GM21360 (cell line): ENCODE measurements around the gene SLC35F5.
"Not testable (repeated sequence)": the region's sequence is repeated elsewhere in the genome, so short reads cannot be mapped to it uniquely, and the experiment has no call there.

Experiments
- ATAC-seq: cut with Tn5 transposase; IDR thresholded peaks from one replicate; pipeline ENCODE4 v1.9.1; 2021; ENCODE audit warnings: mild to moderate bottlenecking, moderate library complexity; ENCODE audit not compliant: unreplicated experiment

Gene SLC35F5

GRCh38 chr2:113698892-113699447 is 57.5 kb downstream of the SLC35F5 start:
- ATAC-seq: peak; percentile 70

GRCh38 chr2:113698251-113698650 is 58.2 kb downstream of the SLC35F5 start:
- not testable (repeated sequence) for ATAC-seq

- no peak for ATAC-seq
These were observed 58.9 kb downstream of the SLC35F5 start for GRCh38 chr2:113697516-113697915.

- no peak for ATAC-seq
These were observed 62.0 kb downstream of the SLC35F5 start for GRCh38 chr2:113694438-113694837.

GRCh38 chr2:113692698-113693428 is 63.6 kb downstream of the SLC35F5 start:
- ATAC-seq: peak; percentile 82

- ATAC-seq: not testable (repeated sequence)
These were observed 65.6 kb downstream of the SLC35F5 start for GRCh38 chr2:113690871-113691270.

- no peak for ATAC-seq
These were observed 69.9 kb downstream of the SLC35F5 start for GRCh38 chr2:113686537-113686936.

GRCh38 chr2:113685471-113685870 is 71.0 kb downstream of the SLC35F5 start:
- no peak for ATAC-seq

GRCh38 chr2:113679457-113679856 is 77.0 kb downstream of the SLC35F5 start:
- no peak for ATAC-seq

- no peak for ATAC-seq
These were observed 79.1 kb downstream of the SLC35F5 start for GRCh38 chr2:113677330-113677729.

GRCh38 chr2:113676623-113677266 is 79.7 kb downstream of the SLC35F5 start:
- no peak for ATAC-seq

GRCh38 chr2:113675875-113676274 is 80.6 kb downstream of the SLC35F5 start:
- ATAC-seq: no peak

GRCh38 chr2:113672326-113672932 is 84.0 kb downstream of the SLC35F5 start:
- ATAC-seq: no peak

- ATAC-seq: not testable (repeated sequence)
These were observed 87.4 kb downstream of the SLC35F5 start for GRCh38 chr2:113669013-113669412.

- not testable (repeated sequence) for ATAC-seq
These were observed 91.5 kb downstream of the SLC35F5 start for GRCh38 chr2:113664761-113665533.

GRCh38 chr2:113663285-113664060 is 93.0 kb downstream of the SLC35F5 start:
- ATAC-seq: not testable (repeated sequence)
